ENCODE results near the gene CDH12.

The CDH12 gene

GRCh38 chr5:21919414-21920022, 933.6 kb downstream of the CDH12 start:
- DNase-seq, result peak in 1 of 2 experiments; percentile 36

GRCh38 chr5:21918451-21918850, 934.7 kb downstream of the CDH12 start:
- no peak for DNase-seq

- no peak for DNase-seq
Measured at GRCh38 chr5:21910731-21911130, 942.4 kb downstream of the CDH12 start.

- no peak for DNase-seq
Measured at GRCh38 chr5:21895766-21896350, 957.3 kb downstream of the CDH12 start.

- DNase-seq, result no peak
Measured at GRCh38 chr5:21893161-21893560, 960.0 kb downstream of the CDH12 start.

GRCh38 chr5:21889581-21889980, 963.6 kb downstream of the CDH12 start:
- no peak for DNase-seq

- DNase-seq, result no peak
Measured at GRCh38 chr5:21882074-21882745, 970.9 kb downstream of the CDH12 start.

- DNase-seq, result no peak
Measured at GRCh38 chr5:21880164-21880563, 973.0 kb downstream of the CDH12 start.

GRCh38 chr5:21862986-21863385, 990.2 kb downstream of the CDH12 start:
- DNase-seq, result peak; percentile 58 to 66

- no peak for DNase-seq
Measured at GRCh38 chr5:21858441-21858840, 994.7 kb downstream of the CDH12 start.

GRCh38 chr5:21856987-21857386, 996.2 kb downstream of the CDH12 start:
- peak; percentile 58 to 69 for DNase-seq

GRCh38 chr5:21847300-21847699, 1005.8 kb downstream of the CDH12 start:
- no peak for DNase-seq

GRCh38 chr5:21844960-21845359, 1008.2 kb downstream of the CDH12 start:
- DNase-seq, result no peak

GRCh38 chr5:21834863-21835262, 1018.3 kb downstream of the CDH12 start:
- no peak for DNase-seq

GRCh38 chr5:21831145-21831787, 1021.9 kb downstream of the CDH12 start:
- DNase-seq, result no peak

GRCh38 chr5:21826884-21827283, 1026.3 kb downstream of the CDH12 start:
- no peak for DNase-seq

- no peak for DNase-seq
Measured at GRCh38 chr5:21823588-21823987, 1029.6 kb downstream of the CDH12 start.

GRCh38 chr5:21823076-21823574, 1030.0 kb downstream of the CDH12 start:
- DNase-seq, result no peak

GRCh38 chr5:21820527-21820926, 1032.6 kb downstream of the CDH12 start:
- DNase-seq, result no peak

- no peak for DNase-seq
Measured at GRCh38 chr5:21818370-21818720, 1034.8 kb downstream of the CDH12 start.

- no peak for DNase-seq
Measured at GRCh38 chr5:21817668-21818369, 1035.3 kb downstream of the CDH12 start.

GRCh38 chr5:21810737-21811316, 1042.3 kb downstream of the CDH12 start:
- no peak for DNase-seq

GRCh38 chr5:21809611-21810010, 1043.5 kb downstream of the CDH12 start:
- DNase-seq, result no peak
